ENCODE data around the gene AP1G2. TPM values are rescaled to one million over a fixed set of nuclear protein-coding genes. Genes with fewer than 3 reads are reported as not detected.
"Not testable (repeated sequence)": the region's sequence is repeated elsewhere in the genome, so short reads cannot be mapped to it uniquely, and the experiment has no call there.

The AP1G2 gene
- polyA plus RNA-seq, 2 of the 4 experiments (the other 2 are of a cell fraction), result 80.6 to 83.7 TPM

GRCh38 chr14:23594191-23594590 is 26.6 kb upstream of the AP1G2 start:
- H3K27ac ChIP-seq; H3K4me1 ChIP-seq; DNase-seq (ENCODE audit: low read depth in 1 of 2, low spot score in 1 of 2); H3K4me3 ChIP-seq; FAIRE-seq; POLR2A ChIA-PET; ATAC-seq; H3K4me2 ChIP-seq; H3K9me3 ChIP-seq: not testable (repeated sequence)
- 8% methylated on average over 3 of the region's 3 CpGs for WGBS (ENCODE audit: missing lambda C conversion rate)
- CTCF ChIA-PET, result interaction anchor here (1.1 to 2.0 kb wide), 2 partner anchors 317 to 360 kb away, joined by 3 to 6 read pairs; no protein-coding TSS in a partner anchor

GRCh38 chr14:23590198-23590597 is 22.6 kb upstream of the AP1G2 start:
- Histone ChIP-seq H3K4me1 (peaks cover 8% of the 10 kb centered on the region; the same call in 2 of the 3 replicates), H3K9me3 (no peaks in the 10 kb centered on the region), H3K4me3 (no peak overlapping the region), H3K27ac (no peak overlapping the region), H3K4me2 (no peak overlapping the region)
- ChIA-PET CTCF (interaction anchor here (0.6 to 3.1 kb wide), 12 partner anchors 13 to 366 kb away, joined by 3 to 39 read pairs (median 5); no protein-coding TSS in a partner anchor), POLR2A (interaction anchor here (0.7 kb wide), 1 partner anchor 498 kb away, joined by 7 read pairs; no protein-coding TSS in a partner anchor)
- FAIRE-seq, result no peak
- TF ChIP-seq HOXA7 (CRISPR knock-in tag; IDR thresholded peaks at IDR 0.05), result no peak
- no peak for TF ChIP-seq POLR2AphosphoS2 (conservative IDR thresholded peaks at IDR 0.05; ENCODE audit: low read length)
- no peak for TF ChIP-seq FOSB (CRISPR knock-in tag; IDR thresholded peaks at IDR 0.05)
- TF ChIP-seq CEBPB (IDR thresholded peaks at IDR 0.05), result no peak
- no peak for TF ChIP-seq HDAC2 (IDR thresholded peaks at IDR 0.05)
- no peak for TF ChIP-seq RCOR1 (IDR thresholded peaks at IDR 0.05; ENCODE audit: low read depth, low read length)
- TF ChIP-seq ATOH8 (CRISPR knock-in tag; IDR thresholded peaks at IDR 0.05; ENCODE audit: low read depth), result no peak
- no peak for TF ChIP-seq BCL3 (IDR thresholded peaks at IDR 0.05)
- no peak for DNase-seq (ENCODE audit: low read depth in 1 of 2, low spot score in 1 of 2)
- 51% methylated on average over 4 of the region's 4 CpGs for WGBS (ENCODE audit: missing lambda C conversion rate)
- ATAC-seq, result no peak

- Histone ChIP-seq H3K9me3 (no peaks in the 10 kb centered on the region), H3K4me1 (peaks cover 8% of the 10 kb centered on the region; the same call in 2 of the 3 replicates), H3K27ac (peak overlapping the region in 1 of 2 experiments; percentile 65; a peak in 2 of 6 replicates), H3K4me3 (no peak overlapping the region), H3K4me2 (no peak overlapping the region)
- POLR2A ChIA-PET, result no interaction called here
- DNase-seq (ENCODE audit: low read depth in 1 of 2, low spot score in 1 of 2) (no peak), ATAC-seq (peak in 1 of 2 experiments; percentile 10; a peak in 2 of 6 replicates), FAIRE-seq (no peak)
- WGBS (ENCODE audit: missing lambda C conversion rate), result 90% methylated on average over 2 of the region's 2 CpGs
- TF ChIP-seq HES2 (IDR thresholded peaks at IDR 0.05) (no peak), FOSB (CRISPR knock-in tag; IDR thresholded peaks at IDR 0.05) (no peak), CBX8 (IDR thresholded peaks at IDR 0.05) (no peak), RARB (CRISPR knock-in tag; IDR thresholded peaks at IDR 0.05) (no peak), ZSCAN20 (CRISPR knock-in tag; IDR thresholded peaks at IDR 0.05) (no peak), KDM5A (IDR thresholded peaks at IDR 0.05) (no peak), POLR2AphosphoS2 (conservative IDR thresholded peaks at IDR 0.05; ENCODE audit: low read length) (no peak), USF2 (IDR thresholded peaks at IDR 0.05) (no peak), CTCF (IDR thresholded peaks at IDR 0.05) (no peak), BHLHE40 (IDR thresholded peaks at IDR 0.05; ENCODE audit: low read depth, low read length) (no peak)
- CTCF ChIA-PET, result interaction anchor here (0.5 to 3.1 kb wide), 40 partner anchors 9 to 571 kb away, joined by 3 to 39 read pairs (median 4); partner anchors contain the start of genes DCAF11, IRF9, JPH4 and NRL
Measured at GRCh38 chr14:23589606-23590005, 22.0 kb upstream of the AP1G2 start.

All from A549 (cell line).